H1 (cell line): ENCODE measurements around the gene GPATCH4. TPM values are rescaled to one million over a fixed set of nuclear protein-coding genes. Genes with fewer than 3 reads are reported as not detected.

Experiments used
- POLR2A ChIP-seq, 2 experiments: IDR thresholded peaks; 1 replicate in 1 of 2; 2 replicates in 1 of 2; pipeline ENCODE4 v1.6.1; 2011; ENCODE audit warnings: low read depth in 2 of 2, low read length in 2 of 2, mild to moderate bottlenecking in 2 of 2; ENCODE audit errors: control extremely low read depth in 1 of 2
- SIN3A ChIP-seq, 2 experiments: IDR thresholded peaks in 1 of 2; conservative IDR thresholded peaks in 1 of 2; 2 replicates each; pipeline ENCODE4 v1.6.1; 2011 to 2012; ENCODE audit warnings: low read length in 2 of 2, improper control_type of control experiment in 1 of 2, low read depth in 1 of 2, mild to moderate bottlenecking in 1 of 2
- YY1 ChIP-seq: IDR thresholded peaks from 2 replicates; pipeline ENCODE4 v1.6.1; 2011; ENCODE audit warnings: low read depth, mild to moderate bottlenecking, low read length
- polyA plus RNA-seq, 7 experiments: library from polyadenylated mRNA; depleted of rRNA in 3 of 7; stranded (reverse) in 5 of 7; unstranded in 2 of 7; fragments of >200 nt in 5 of 7; fragments of 200-250 nt in 2 of 7; gene quantifications; 1 replicate in 5 of 7; 2 replicates in 1 of 7; 4 replicates in 1 of 7; pipeline versions ENCODE4 v1.2.1 to v1.2.3, GENCODE V29; 2011 to 2013; ENCODE audit warnings: missing spikeins in 2 of 7, mixed read lengths in 2 of 7
- total RNA-seq: library from RNA; stranded (reverse); fragmentation: NEBNext Ultra II Directional; extraction: Animal tissue kit (Norgen Biotek cat#: 25700); gene quantifications from 2 replicates; pipeline ENCODE4 v1.2.1, GENCODE V29; 2021
- TF ChIP-seq, protein P1 (sequence below): IDR thresholded peaks from 2 replicates; pipeline ENCODE4 v1.6.1; 2012; ENCODE audit warnings: inconsistent platforms

Gene GPATCH4
- total and polyA plus RNA-seq, 2 of the 8 experiments (the other 6 are each of a cell fraction or from before 2014, with no cell fraction given), result 20.5 to 47.9 TPM

DNA sequence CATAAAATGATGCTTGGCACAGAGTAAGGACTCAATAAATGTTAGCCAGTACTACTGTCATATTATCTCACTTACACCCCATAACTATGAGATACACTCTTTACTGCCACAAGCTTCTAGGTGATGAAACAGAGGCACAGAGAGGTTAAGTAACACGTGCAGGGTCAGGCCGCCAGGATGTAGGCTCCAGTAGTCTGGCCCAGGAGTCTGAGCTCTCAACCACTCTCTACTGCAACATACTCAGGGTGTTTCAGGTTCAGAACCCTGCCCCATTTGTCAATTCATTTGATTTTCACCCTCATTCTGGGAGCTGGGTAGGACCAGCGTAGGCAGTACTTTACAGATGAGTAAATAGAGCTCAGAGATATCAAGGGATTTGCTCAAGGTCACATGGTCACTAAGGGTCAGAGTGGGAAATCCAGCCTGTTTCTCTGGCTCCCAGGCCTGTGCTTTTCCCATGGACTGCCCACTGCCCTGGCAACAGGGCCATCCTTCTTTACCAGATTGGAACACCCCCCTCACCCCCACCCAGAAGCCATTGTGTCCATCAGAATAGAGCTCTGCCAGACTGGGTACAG lies 50.1 kb downstream of the GPATCH4 start (continued):
- TF ChIP-seq, protein P1, sequence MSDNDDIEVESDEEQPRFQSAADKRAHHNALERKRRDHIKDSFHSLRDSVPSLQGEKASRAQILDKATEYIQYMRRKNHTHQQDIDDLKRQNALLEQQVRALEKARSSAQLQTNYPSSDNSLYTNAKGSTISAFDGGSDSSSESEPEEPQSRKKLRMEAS, result no peak
- TF ChIP-seq YY1 (no peak), POLR2A (IDR thresholded peaks at IDR 0.05; ENCODE audit: control extremely low read depth in 1 of 2, low read depth in 2 of 2, low read length in 2 of 2) (no peak), SIN3A (conservative IDR thresholded peaks at IDR 0.05 in 1 of 2, IDR thresholded peaks at IDR 0.05 in 1 of 2; ENCODE audit: low read depth in 1 of 2, low read length in 2 of 2) (no peak)
- TF ChIP-seq, all 59 proteins: peak for 0
